IMR-90 (cell line): ENCODE data around the gene GOT1.

Source experiments
- CEBPB ChIP-seq: IDR thresholded peaks from 2 replicates; pipeline ENCODE4 v1.6.1; 2012; ENCODE audit warnings: low read depth, low read length, improper control_type of control experiment
- FOS ChIP-seq: fragments of 150-350 bp; IDR thresholded peaks from 2 replicates; pipeline ENCODE4 v1.6.1; 2016; ENCODE audit warnings: low read depth, low read length
- MAFK ChIP-seq: IDR thresholded peaks from 2 replicates; pipeline ENCODE4 v1.6.1; 2012; ENCODE audit warnings: low read depth, low read length, improper control_type of control experiment
- MAZ ChIP-seq: IDR thresholded peaks from 2 replicates; pipeline ENCODE4 v1.6.1; 2012; ENCODE audit warnings: low read depth, mild to moderate bottlenecking, low read length, improper control_type of control experiment, moderate library complexity, borderline replicate concordance
- MXI1 ChIP-seq: IDR thresholded peaks from 2 replicates; pipeline ENCODE4 v1.6.1; 2012; ENCODE audit warnings: low read depth, mild to moderate bottlenecking, low read length, moderate library complexity, borderline replicate concordance
- NFE2L2 ChIP-seq: fragments of 150-350 bp; IDR thresholded peaks from 2 replicates; pipeline ENCODE4 v1.6.1; 2016; ENCODE audit warnings: low read depth, mild to moderate bottlenecking, low read length
- POLR2A ChIP-seq: IDR thresholded peaks from 2 replicates; pipeline ENCODE4 v1.6.1; 2012; ENCODE audit warnings: mild to moderate bottlenecking, low read depth, low read length
- RAD21 ChIP-seq: IDR thresholded peaks from 2 replicates; pipeline ENCODE4 v1.6.1; 2012; ENCODE audit warnings: low read length, improper control_type of control experiment
- RCOR1 ChIP-seq: IDR thresholded peaks from 2 replicates; pipeline ENCODE4 v1.6.1; 2012; ENCODE audit warnings: mild to moderate bottlenecking, low read length, improper control_type of control experiment; ENCODE audit not compliant: insufficient replicate concordance
- RFX5 ChIP-seq: IDR thresholded peaks from 2 replicates; pipeline ENCODE4 v1.8.0; 2012; ENCODE audit warnings: low read depth, mild to moderate bottlenecking, low read length, moderate library complexity
- TF ChIP-seq, protein P1 (sequence below): conservative IDR thresholded peaks from 2 replicates; pipeline ENCODE4 v1.5.1; 2012; ENCODE audit warnings: mild to moderate bottlenecking, low read depth, low read length, improper control_type of control experiment
- TF ChIP-seq, protein P2 (sequence below): fragments of 150-350 bp; IDR thresholded peaks from 2 replicates; pipeline ENCODE4 v1.6.1; 2016; ENCODE audit warnings: low read depth, mild to moderate bottlenecking, low read length, moderate library complexity, borderline replicate concordance
- TF ChIP-seq, protein P3 (sequence below): fragments of 150-350 bp; IDR thresholded peaks from 2 replicates; pipeline ENCODE4 v1.6.1; 2017; ENCODE audit warnings: mild to moderate bottlenecking, antibody characterized with exemption, low read length, low read depth

DNA sequence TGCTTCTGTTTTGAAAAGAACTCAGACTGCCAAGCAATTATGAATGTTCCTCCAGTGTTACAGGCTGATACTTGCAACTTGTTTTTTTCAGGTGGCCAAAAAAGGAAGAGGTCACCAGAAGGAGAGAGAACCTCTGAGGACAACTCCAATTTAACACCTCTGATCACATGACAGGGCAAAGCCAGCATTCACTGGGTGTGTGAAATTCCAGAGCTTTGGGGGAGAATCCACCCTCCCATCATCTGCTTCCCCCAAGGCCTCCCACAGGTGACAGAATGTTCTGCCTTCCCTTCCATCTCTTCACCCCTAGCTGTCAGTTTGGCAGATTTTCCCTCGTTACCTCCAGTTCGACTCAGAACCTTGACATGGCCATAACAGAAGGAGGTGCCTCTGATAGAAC lies 39.1 kb downstream of the GOT1 start:
- TF ChIP-seq POLR2A, result no peak
- TF ChIP-seq MXI1, result no peak
- TF ChIP-seq, protein P1, sequence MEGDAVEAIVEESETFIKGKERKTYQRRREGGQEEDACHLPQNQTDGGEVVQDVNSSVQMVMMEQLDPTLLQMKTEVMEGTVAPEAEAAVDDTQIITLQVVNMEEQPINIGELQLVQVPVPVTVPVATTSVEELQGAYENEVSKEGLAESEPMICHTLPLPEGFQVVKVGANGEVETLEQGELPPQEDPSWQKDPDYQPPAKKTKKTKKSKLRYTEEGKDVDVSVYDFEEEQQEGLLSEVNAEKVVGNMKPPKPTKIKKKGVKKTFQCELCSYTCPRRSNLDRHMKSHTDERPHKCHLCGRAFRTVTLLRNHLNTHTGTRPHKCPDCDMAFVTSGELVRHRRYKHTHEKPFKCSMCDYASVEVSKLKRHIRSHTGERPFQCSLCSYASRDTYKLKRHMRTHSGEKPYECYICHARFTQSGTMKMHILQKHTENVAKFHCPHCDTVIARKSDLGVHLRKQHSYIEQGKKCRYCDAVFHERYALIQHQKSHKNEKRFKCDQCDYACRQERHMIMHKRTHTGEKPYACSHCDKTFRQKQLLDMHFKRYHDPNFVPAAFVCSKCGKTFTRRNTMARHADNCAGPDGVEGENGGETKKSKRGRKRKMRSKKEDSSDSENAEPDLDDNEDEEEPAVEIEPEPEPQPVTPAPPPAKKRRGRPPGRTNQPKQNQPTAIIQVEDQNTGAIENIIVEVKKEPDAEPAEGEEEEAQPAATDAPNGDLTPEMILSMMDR, result no peak
- TF ChIP-seq MAFK, result no peak
- TF ChIP-seq MAZ, result no peak
- TF ChIP-seq RFX5, result no peak
- TF ChIP-seq FOS, result no peak
- TF ChIP-seq RCOR1, result no peak
- TF ChIP-seq CEBPB, result no peak
- TF ChIP-seq RAD21, result no peak
- TF ChIP-seq, protein P2, sequence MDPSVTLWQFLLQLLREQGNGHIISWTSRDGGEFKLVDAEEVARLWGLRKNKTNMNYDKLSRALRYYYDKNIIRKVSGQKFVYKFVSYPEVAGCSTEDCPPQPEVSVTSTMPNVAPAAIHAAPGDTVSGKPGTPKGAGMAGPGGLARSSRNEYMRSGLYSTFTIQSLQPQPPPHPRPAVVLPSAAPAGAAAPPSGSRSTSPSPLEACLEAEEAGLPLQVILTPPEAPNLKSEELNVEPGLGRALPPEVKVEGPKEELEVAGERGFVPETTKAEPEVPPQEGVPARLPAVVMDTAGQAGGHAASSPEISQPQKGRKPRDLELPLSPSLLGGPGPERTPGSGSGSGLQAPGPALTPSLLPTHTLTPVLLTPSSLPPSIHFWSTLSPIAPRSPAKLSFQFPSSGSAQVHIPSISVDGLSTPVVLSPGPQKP, result no peak
- TF ChIP-seq, protein P3, sequence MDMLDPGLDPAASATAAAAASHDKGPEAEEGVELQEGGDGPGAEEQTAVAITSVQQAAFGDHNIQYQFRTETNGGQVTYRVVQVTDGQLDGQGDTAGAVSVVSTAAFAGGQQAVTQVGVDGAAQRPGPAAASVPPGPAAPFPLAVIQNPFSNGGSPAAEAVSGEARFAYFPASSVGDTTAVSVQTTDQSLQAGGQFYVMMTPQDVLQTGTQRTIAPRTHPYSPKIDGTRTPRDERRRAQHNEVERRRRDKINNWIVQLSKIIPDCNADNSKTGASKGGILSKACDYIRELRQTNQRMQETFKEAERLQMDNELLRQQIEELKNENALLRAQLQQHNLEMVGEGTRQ, result no peak
- TF ChIP-seq NFE2L2, result no peak
